Superior temporal gyrus (tissue), 1 donor: ENCODE results near the gene SCARF2.
"Not testable (repeated sequence)": the region's sequence is repeated elsewhere in the genome, so short reads cannot be mapped to it uniquely, and the experiment has no call there.

ENCODE experiments used
- DNase-seq: peaks from one replicate; pipeline ENCODE4 v3.0.0-alpha.2; 2016; ENCODE audit errors: extremely low spot score

The SCARF2 gene

GRCh38 chr22:20459862-20460261 lies 22.2 kb upstream of the SCARF2 start:
- DNase-seq: no peak

DNA sequence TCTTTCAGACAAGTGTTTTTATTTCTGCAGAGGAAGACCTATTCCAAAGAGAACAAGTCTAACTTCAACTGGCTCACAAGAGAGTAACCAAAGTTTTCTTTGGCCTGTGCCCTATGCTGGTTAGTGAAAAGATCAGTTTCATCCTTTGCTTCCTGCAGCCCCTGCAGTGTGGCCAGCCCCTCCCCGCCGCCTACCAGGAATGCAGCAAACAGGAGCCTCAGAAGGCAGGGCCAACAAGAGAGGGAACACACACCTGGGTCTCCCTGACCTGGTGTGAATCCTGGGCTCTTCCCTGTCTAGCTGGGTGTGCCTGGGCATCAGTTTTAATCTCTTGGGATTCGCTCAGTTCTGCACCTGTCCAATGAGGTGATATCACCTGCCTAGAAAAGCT lies 21.5 kb upstream of the SCARF2 start:
- no peak for DNase-seq

DNA sequence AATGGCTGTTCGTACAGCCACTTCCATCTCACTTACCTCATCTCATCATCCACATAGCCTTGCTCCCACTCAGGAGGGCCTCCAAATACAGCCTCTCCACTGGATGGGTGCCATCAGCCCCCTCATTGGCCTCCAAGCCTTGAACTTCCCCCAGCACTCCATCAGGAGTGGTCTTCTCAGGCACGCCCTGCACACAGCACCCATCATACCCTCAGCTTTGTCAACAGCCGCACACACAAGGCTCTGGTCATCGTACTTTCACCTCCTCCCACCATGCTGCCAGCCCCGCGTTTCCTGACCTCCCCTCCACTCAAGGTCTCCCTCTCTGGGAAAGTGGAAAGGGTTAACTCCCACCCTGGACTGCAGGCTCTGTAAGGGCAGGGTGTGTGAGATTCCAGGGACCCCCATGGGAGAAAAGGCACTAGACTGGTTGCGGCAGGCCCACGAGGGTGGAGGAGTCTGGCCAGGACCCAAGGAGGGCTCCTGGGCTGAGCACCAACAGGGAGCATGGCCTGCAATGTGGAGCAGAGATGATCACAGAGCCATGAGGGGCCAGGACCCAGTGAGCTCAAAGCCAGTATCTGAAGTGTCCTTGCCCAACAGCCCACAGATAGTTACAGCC lies 21.0 kb upstream of the SCARF2 start:
- no peak for DNase-seq

DNA sequence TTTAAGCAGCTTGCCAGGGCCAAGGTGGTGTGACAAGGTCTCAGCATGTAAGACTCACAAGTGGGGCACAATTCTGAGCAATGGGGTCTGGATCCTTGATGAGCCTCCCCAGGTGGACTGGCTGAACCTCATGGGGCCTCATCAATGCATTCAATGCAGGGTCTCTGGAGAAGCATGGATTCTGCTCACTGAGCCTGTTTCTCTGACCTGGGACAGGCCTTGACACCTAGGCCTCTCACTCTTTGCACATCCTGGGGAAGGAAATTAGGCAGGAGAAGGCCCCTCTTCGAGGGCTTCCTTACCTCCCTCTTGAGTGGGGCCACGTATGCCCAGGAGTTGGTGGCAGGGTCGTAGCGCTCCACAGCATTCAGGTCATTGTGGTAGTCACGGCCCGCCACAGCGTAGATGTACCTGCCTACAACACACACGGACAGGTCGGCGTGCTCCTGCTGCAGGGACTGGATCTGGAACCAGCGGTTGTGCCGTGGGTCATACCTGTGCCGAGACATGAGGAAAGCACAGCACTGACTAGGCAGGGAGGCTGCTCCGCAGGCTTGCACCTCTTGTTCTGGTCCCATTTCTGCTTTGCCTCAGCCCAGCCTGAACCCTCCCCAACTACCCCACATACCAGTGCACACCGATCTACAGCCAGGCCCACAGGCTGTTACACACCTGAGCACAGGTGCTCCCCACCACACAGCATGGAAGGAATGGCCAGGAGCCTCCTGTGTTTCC lies 20.0 kb upstream of the SCARF2 start:
- DNase-seq: no peak

GRCh38 chr22:20456722-20457076 lies 19.1 kb upstream of the SCARF2 start:
- no peak for DNase-seq

- DNase-seq: peak; percentile 83
Observed at GRCh38 chr22:20456064-20456721, 18.6 kb upstream of the SCARF2 start.

GRCh38 chr22:20455709-20456063 lies 18.1 kb upstream of the SCARF2 start:
- DNase-seq: no peak

DNA sequence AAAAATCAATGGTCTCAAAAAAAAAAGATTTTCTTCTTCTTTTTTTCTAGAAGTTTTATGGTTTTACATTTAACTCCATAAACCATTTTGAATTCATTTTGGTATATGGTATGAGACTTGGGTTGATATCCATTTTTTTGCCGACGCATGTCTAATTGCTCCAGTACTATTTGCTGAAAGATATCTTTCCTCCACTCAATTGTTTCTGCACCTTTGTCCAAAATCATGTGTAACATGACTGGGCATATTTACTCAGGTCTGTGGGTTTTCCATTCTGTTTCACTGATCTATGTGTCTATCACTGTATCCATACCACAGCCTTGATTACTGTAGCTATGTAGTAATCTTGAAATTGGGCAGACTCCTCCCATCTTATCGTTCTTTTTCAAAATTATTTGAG lies 15.6 kb upstream of the SCARF2 start:
- no peak for DNase-seq

GRCh38 chr22:20451920-20452319 lies 14.3 kb upstream of the SCARF2 start:
- DNase-seq: no peak

DNA sequence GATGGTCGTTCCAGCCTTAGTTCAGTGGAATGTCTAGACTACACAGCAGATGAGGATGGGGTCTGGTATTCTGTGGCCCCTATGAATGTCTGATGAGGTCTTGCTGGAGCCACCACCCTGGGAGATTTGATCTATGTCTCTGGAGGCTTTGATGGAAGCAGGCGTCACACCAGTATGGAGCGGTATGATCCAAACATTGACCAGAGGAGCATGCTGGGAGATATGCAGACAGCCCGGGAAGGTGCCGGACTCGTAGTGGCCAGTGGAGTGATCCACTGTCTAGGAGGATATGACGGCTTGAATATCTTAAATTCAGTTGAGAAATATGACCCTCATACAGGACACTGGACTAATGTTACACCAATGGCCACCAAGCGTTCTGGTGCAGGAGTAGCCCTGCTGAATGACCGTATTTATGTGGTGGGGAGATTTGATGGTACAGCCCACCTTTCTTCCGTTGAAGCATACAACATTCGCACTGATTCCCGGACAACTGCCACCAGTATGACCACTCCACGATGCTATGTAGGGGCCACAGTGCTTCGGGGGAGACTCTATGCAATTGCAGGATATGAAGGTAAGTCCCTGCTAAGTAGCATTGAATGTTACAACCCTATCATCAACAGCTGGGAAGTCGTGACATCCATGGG lies 13.6 kb upstream of the SCARF2 start:
- not testable (repeated sequence) for DNase-seq

- no peak for DNase-seq
Observed at GRCh38 chr22:20450551-20450906, 12.9 kb upstream of the SCARF2 start.

GRCh38 chr22:20449819-20450550 lies 12.4 kb upstream of the SCARF2 start:
- no peak for DNase-seq

DNA sequence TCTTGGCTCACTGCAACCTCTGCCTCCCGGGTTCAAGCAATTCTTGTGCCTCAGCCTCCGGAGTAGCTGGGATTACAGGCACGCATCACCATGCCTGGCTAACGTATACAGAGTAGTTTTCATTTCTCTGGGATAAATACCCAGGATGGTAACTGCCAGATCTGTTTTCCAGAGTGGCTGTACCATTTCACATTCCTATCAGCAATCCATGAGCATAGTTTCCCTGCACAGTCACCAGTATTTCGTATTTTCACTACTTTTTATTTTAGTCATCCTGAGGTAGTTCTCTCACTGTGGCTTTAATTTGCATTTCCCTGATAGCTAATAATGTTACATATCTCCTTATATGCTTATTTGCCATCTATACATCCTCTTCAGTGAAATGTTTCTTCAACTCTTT lies 11.0 kb upstream of the SCARF2 start:
- no peak for DNase-seq

DNA sequence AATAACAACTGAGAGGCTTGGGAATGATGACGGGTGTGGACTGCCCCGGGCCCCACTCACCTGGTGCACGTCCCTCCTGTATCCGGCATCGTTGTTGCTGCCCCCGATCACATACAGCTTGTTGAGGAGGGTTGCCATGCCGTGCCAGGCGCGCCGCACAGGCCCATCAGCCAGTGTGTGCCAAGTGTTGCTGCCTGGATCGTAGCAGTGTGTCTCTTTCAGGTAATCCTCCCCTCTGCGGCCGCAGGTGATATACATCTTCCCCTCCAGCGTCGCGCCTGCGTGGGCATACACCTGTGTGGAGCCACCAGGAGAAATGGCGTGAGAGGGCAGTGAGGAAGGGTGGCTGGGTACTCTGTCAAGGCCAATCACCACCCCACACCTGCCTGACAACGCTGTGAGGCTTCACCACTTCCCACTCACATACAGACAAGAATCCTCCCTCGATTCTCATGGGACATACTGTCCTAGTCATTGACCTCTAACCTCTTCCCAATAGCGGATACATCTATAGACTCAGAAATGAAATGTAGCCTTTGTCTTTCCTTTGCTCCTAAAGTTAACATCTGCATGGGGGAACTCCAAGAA lies 8.9 kb upstream of the SCARF2 start:
- DNase-seq: no peak

DNA sequence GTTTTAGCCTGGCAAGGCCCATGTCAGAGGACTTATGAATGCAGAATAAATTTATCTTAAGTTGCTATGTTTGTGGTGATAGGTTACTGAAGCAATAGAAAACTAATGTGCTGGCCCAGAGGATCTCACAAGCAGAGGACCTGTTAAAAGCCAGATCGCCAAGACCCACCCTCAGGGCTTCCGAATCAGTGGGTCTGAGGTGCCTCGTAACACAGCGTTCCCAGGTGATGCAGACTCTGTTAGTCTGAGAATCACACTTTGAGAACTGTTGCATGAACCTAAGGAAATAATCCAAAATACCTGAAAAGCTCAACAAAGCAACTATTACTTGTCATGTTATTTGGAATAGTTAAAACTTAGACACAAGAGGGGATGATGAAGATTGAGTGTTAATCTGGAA lies 6.7 kb upstream of the SCARF2 start:
- no peak for DNase-seq

- no peak for DNase-seq
Observed at GRCh38 chr22:20442485-20443284, 5.1 kb upstream of the SCARF2 start.

DNA sequence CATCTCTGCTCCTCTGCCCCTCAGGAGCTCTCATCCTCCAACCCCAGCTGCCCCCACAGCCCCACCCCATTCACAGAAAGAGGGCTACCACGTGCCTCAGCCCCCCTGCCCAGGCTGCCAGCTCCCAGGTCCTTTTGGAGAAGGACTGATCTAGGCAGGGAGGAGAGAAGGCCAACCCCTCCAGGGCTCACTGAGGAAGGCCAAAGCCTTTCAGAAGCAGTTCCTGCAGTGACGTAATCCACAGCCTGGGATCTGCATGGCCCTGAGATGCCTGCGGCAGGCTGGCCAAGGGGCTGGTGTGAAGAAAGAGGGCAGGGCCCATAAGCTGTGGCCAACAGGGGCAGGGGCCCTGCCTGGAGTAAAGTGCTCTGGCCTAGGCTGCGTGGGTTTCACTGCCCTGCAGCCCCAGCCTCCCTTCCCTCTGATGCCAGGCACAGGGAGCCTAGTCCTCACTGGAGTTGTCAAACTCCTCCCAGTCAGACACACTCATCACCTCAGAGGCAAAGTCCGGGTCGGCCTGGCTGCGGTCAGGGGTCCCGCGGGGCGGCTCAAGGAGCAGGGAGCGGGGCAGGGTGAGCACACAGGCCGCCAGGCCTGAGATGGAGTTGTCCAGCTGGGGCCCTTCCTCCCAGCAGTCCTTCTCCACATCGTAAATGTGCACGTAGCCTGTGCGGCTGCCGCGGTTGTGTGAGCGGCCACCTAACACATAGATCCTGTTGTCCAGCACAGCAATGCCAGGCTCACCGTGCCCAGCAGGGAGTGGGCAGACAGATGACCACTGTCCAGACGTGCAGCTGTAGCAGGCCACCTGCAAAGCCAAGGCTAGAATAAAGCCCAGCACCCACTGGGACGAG lies 4.2 kb upstream of the SCARF2 start:
- DNase-seq: no peak

DNA sequence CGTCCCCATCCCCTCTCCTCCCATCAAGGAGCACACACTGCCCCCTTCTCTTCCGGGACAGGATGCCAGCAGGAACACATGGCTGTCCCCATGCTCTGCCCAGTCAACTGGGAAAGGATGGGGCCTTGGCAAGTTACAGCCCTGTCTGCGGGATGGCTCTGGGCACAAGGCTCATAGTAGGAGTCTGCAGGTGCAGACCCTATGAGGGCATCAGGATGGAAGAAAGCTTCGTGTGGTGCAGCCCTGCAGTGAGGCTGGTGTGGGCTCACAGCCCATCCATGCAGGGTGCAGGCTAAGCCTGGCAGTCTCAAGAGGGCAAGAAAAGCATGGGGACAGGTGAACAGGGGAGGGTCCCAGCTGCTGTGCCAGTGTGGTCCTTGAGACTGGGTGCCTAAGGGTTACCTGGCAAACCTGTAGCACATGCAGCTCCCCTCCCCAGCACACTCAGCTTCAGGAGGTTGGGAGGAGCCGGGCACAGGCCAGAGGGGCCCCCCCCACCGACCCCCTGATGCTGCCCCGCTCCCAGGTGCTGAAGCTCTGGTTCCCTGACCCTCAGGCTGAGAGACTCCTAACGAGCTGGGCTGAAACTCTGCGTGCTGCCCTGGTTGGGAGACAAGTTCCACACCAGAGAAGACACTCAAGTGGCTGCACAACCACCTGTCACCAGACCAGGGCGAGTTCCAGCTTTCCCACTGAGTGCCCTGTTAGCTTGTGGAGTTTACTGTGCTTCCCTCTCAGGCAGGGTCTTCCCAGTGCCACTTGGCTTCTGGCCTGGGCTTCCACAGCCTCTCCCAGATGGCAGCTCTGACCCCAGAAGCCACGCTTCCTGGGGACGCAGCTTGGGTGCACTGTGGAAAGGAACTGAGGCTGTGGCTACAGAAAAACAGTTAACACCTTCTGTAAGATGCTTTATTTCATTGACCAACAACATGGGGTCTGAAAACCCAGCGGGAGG lies 3.3 kb upstream of the SCARF2 start:
- DNase-seq: no peak
